Measurements from ENCODE around the gene GTF2H4.

Gene GTF2H4

GRCh38 chr6:30882759-30883684 lies 25.0 kb upstream of the GTF2H4 start:
- no peak for DNase-seq (ENCODE audit: low read depth)

GRCh38 chr6:30883685-30884520 lies 24.1 kb upstream of the GTF2H4 start, which contains the start of gene DDR1:
TSS of gene DDR1 (plus strand) at chr6:30884519. CDS start at chr6:30888730, 4,211 bp downstream.
- no peak for DNase-seq (ENCODE audit: low read depth)

DNA sequence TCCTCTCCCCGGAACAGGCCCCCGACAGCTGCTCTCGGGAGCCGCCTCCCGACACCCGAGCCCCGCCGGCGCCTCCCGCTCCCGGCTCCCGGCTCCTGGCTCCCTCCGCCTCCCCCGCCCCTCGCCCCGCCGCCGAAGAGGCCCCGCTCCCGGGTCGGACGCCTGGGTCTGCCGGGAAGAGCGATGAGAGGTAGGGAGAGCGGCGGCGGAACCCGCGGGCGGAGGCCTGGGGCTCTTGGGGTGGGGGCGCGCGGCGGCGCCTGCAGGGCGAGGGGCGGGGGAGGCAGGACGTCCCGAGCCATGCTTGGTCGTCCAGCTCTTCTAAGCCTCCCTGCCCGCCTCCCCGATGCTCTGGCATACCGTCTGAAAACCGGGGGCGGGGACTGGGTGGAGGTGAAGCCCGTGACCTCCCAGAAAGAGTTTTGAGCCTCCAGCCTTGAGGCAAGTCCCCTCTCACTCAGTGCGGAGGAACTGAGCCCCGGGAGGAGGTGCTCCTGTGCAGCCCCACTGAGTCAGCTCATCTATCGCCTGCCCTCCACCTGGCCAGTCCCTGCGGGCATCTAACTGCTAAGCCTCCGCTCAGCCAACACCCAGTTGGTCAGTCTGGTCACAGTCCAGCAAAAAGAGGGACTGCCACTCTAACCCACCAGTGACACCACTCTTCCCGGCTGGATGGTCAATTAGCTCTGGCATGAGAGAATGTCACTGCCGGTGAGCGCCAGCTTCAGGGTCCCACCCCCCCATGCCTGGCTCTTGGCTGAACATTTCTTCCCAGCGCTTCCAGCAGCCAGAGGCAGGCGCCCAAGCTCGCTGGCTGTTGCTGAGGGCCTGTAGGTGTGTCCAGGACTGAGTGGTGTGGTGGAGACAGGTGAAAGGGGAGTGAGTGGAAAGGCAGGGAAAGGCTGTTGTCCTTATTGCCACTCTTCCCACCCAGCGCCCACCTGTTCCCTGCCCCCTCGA lies 23.2 kb upstream of the GTF2H4 start:
- DNase-seq (ENCODE audit: low read depth), result no peak

GRCh38 chr6:30885481-30885998 lies 22.5 kb upstream of the GTF2H4 start:
- no peak for DNase-seq (ENCODE audit: low read depth)

- DNase-seq (ENCODE audit: low read depth), result no peak
These were observed 21.8 kb upstream of the GTF2H4 start for GRCh38 chr6:30885999-30886896.

- no peak for DNase-seq (ENCODE audit: low read depth)
These were observed 21.1 kb upstream of the GTF2H4 start for GRCh38 chr6:30886897-30887255.

GRCh38 chr6:30887901-30888815 lies 19.8 kb upstream of the GTF2H4 start:
- DNase-seq (ENCODE audit: low read depth), result no peak

DNA sequence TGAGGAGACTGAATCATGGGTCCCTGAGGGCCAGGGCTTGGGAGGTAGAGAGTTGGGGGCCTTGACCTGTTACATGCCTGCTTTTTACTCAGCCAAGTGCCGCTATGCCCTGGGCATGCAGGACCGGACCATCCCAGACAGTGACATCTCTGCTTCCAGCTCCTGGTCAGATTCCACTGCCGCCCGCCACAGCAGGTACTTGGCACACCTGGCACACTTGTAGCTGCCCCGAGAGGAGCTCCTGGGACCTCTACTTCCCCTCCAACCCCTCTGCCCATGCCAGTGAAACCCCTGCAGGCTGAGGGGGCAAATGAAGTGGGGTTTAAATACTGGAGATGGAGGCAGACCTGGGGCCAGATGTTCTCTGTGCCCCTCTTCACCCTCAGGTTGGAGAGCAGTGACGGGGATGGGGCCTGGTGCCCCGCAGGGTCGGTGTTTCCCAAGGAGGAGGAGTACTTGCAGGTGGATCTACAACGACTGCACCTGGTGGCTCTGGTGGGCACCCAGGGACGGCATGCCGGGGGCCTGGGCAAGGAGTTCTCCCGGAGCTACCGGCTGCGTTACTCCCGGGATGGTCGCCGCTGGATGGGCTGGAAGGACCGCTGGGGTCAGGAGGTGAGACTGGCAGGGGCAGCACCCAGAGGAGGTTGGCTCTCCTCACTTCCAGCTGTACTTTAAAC lies 19.1 kb upstream of the GTF2H4 start:
- DNase-seq (ENCODE audit: low read depth), result no peak

GRCh38 chr6:30889496-30889885 lies 18.5 kb upstream of the GTF2H4 start:
- DNase-seq (ENCODE audit: low read depth), result no peak

GRCh38 chr6:30889921-30890645 lies 17.9 kb upstream of the GTF2H4 start:
- no peak for DNase-seq (ENCODE audit: low read depth)

DNA sequence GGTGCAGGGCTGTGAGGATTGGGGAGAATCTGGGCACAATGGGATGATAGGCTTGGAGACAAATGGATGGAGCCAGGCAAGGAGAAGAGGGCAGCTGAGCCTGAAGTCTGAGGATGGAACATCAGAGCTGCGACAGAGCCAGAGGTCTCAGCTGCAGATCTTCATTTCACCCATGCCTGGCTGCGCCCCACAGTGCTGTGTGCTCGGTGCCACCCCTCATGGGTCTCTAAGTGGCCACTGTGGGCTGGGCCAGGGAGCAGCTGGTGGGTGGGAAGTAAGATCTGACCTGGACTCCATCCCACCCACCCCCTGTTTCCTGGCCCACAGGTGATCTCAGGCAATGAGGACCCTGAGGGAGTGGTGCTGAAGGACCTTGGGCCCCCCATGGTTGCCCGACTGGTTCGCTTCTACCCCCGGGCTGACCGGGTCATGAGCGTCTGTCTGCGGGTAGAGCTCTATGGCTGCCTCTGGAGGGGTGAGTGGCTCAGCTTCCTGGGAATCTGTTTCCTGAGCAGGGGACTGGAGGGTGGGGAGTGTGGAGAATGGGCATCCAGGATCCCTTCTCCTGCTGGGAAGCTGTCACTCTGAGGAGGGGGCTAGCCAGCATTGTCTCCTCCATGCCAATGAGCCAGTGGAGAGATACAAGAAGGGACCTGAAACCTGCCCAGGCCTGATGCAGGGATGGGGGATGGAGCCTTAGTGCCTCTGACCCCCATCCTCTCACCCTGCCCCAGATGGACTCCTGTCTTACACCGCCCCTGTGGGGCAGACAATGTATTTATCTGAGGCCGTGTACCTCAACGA lies 17.2 kb upstream of the GTF2H4 start:
- DNase-seq (ENCODE audit: low read depth), result no peak

DNA sequence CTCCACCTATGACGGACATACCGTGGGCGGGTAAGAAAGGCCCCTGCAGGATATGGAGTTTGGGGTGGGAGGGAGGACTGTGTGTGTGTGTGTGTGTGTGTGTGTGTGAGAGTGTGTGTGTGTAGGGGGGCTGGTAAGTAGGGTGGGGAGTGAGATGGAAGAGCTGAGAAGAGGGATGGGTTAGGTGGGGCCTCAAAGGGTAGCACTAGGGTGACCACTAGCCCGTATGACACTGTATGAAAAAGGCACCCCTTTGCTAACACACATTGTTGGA lies 16.6 kb upstream of the GTF2H4 start:
- DNase-seq (ENCODE audit: low read depth), result no peak

DNA sequence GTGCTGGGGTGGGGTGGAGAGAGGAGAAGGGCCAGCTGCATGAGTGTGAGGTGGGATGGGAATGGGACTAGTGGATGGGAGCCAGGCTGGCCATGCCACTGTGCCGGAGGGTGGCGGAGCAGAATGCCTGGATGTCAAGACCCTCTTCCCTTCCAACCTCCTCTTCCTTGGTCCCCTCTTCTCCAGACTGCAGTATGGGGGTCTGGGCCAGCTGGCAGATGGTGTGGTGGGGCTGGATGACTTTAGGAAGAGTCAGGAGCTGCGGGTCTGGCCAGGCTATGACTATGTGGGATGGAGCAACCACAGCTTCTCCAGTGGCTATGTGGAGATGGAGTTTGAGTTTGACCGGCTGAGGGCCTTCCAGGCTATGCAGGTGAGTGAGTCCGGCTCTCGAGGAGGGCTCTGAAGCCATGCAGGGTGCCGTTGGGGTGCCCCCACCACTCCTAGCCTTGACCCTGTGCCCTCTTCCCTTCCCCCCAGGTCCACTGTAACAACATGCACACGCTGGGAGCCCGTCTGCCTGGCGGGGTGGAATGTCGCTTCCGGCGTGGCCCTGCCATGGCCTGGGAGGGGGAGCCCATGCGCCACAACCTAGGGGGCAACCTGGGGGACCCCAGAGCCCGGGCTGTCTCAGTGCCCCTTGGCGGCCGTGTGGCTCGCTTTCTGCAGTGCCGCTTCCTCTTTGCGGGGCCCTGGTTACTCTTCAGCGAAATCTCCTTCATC lies 16.0 kb upstream of the GTF2H4 start:
- no peak for DNase-seq (ENCODE audit: low read depth)

DNA sequence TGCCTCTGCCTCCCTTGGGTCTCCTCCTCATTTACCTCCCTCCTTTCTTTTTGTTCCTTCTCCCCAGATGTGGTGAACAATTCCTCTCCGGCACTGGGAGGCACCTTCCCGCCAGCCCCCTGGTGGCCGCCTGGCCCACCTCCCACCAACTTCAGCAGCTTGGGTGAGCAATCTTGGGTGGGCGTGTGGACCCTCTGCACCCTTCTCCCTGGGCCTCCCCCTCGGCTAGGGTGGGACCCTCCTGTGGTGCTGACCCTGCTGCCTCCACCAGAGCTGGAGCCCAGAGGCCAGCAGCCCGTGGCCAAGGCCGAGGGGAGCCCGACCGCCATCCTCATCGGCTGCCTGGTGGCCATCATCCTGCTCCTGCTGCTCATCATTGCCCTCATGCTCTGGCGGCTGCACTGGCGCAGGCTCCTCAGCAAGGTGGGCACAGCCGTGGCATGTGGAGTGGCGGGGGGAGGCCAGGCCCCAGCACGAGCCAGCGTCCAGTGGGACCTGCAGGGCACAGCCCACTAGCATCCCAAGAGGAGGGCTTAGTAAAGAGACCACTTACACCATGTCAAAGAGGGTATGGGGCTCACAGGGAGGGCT lies 14.9 kb upstream of the GTF2H4 start:
- DNase-seq (ENCODE audit: low read depth), result no peak

DNA sequence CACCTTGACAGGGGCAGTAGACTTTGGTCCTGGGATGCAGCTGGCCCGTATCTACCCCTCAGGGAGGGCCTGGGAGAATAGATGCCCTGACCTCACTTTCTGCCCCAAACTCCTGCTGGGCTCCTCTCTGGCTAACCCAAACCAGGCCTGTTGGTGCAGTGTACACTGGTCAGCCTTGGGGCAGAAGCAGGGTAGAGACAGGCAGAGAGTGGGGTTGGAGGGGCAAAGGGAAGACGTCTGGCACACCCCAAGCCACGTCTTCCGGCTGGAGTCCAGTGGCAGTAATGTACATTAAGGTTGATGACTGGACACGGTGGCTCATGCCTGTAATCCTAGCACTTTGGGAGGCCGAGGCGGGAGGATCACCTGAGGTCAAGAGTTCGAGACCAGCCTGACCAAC lies 14.3 kb upstream of the GTF2H4 start:
- DNase-seq (ENCODE audit: low read depth), result no peak

DNA sequence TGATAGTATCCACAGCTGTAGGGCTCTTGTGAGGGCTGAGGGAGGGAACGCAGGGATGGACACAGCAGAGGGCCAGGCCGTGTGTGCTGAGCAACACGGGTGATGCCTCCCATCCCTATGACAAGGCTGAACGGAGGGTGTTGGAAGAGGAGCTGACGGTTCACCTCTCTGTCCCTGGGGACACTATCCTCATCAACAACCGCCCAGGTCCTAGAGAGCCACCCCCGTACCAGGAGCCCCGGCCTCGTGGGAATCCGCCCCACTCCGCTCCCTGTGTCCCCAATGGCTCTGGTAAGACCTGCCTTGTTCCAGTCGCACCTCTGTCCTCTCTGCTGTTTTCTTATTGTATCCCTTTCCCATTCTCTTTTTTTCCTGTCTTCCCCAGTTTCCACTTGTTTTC lies 13.6 kb upstream of the GTF2H4 start:
- no peak for DNase-seq (ENCODE audit: low read depth)

DNA sequence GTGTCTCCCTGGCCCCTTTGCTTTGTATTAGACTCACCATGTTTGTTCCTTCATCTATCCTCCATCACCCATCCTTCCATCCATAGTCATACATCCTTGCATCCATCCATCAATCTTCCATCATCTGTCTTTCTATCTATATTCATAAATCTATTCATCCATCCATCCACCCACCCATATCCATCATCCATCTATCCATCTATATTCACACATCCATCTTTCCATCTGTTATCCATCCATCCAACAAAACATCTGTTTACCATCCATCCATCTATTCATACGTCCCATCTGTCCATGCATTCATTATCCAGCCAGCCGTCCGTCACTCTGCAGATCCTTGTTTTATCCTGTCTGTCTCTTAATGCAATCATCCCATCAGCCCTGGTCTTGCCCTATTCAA lies 13.1 kb upstream of the GTF2H4 start:
- DNase-seq (ENCODE audit: low read depth), result no peak

All from stimulated activated CD8-positive, alpha-beta memory T cell treated with anti-CD3 and anti-CD28 coated beads, Interleukin-15, amount 100 ng/mL, for 24 hours (primary cell).